HEK293 (cell line): Measurements from ENCODE around the gene VKORC1.

Experiments used
- CTCF ChIA-PET: fragments of 350-600 bp; formaldehyde crosslinking; extraction: SDS; loops from one replicate; lab custom pipeline; 2021; ENCODE audit warnings: antibody characterized with exemption; lab: Yijun Ruan, JAX
- POLR2A ChIA-PET: fragments of 300-600 bp; formaldehyde crosslinking; extraction: SDS; loops from one replicate; lab custom pipeline; 2020; ENCODE audit warnings: antibody characterized with exemption, inconsistent platforms; lab: Yijun Ruan, JAX
- H3K27ac ChIP-seq: fragments of 200-500 bp; sonication (Bioruptor generic); 2 replicates; pipeline ENCODE4 v1.5.1; 2014; ENCODE audit warnings: low read depth, low read length, control low read depth, inconsistent platforms; ENCODE audit errors: extremely low read depth
- H3K36me3 ChIP-seq, 2 experiments: fragments of 200-500 bp in 1 of 2; sonication (Bioruptor generic) in 1 of 2; 1 replicate in 1 of 2; 2 replicates in 1 of 2; pipeline ENCODE4 v1.5.1; 2014 to 2017; ENCODE audit warnings: inconsistent platforms in 2 of 2, low read length in 2 of 2; ENCODE audit not compliant: control insufficient read depth in 2 of 2, insufficient read depth in 1 of 2
- H3K4me1 ChIP-seq: fragments of 200-500 bp; sonication (Bioruptor generic); 2 replicates; pipeline ENCODE4 v1.5.1; 2014; ENCODE audit warnings: mild to moderate bottlenecking, low read length, inconsistent platforms; ENCODE audit not compliant: control insufficient read depth, insufficient read depth
- H3K4me3 ChIP-seq: 2 replicates; pipeline ENCODE4 v1.5.1; 2011; ENCODE audit warnings: low read depth, mild to moderate bottlenecking, control low read depth, low read length, moderate library complexity
- H3K9me3 ChIP-seq: fragments of 200-500 bp; sonication (Bioruptor generic); 2 replicates; pipeline ENCODE4 v1.5.1; 2014; ENCODE audit warnings: low read depth, low read length, inconsistent platforms; ENCODE audit not compliant: control insufficient read depth, insufficient read depth
- EGR2 ChIP-seq: fragments of 450-650 bp; formaldehyde crosslinking; IDR thresholded peaks from 2 replicates; pipeline ENCODE4 v1.5.1; 2016; ENCODE audit warnings: low read depth, missing biosample characterization, missing genetic modification characterization
- GLIS1 ChIP-seq: fragments of 450-650 bp; formaldehyde crosslinking; IDR thresholded peaks from 2 replicates; pipeline ENCODE4 v1.5.1; 2016; ENCODE audit warnings: missing biosample characterization, missing genetic modification characterization
- GLIS2 ChIP-seq: fragments of 450-650 bp; formaldehyde crosslinking; IDR thresholded peaks from 2 replicates; pipeline ENCODE4 v1.5.1; 2016; ENCODE audit warnings: missing biosample characterization, missing genetic modification characterization
- KLF10 ChIP-seq: fragments of 450-650 bp; IDR thresholded peaks from 2 replicates; pipeline ENCODE4 v1.5.1; 2018; ENCODE audit warnings: missing biosample characterization, mild to moderate bottlenecking, missing genetic modification characterization
- KLF8 ChIP-seq: fragments of 450-650 bp; formaldehyde crosslinking; IDR thresholded peaks from 2 replicates; pipeline ENCODE4 v1.5.1; 2016; ENCODE audit warnings: missing biosample characterization, missing genetic modification characterization
- MZF1 ChIP-seq: fragments of 450-650 bp; formaldehyde crosslinking; IDR thresholded peaks from 2 replicates; pipeline ENCODE4 v1.5.1; 2017; ENCODE audit warnings: missing biosample characterization, missing genetic modification characterization, borderline replicate concordance
- SP2 ChIP-seq: fragments of 450-650 bp; formaldehyde crosslinking; IDR thresholded peaks from 2 replicates; pipeline ENCODE4 v1.5.1; 2016; ENCODE audit warnings: missing biosample characterization, missing genetic modification characterization
- TRIM28 ChIP-seq: IDR thresholded peaks from 2 replicates; pipeline ENCODE4 v1.6.1; 2011; ENCODE audit warnings: low read length, control low read depth, borderline replicate concordance
- YY1 ChIP-seq: fragments of 450-650 bp; formaldehyde crosslinking; IDR thresholded peaks from 2 replicates; pipeline ENCODE4 v1.5.1; 2018; ENCODE audit warnings: missing biosample characterization, missing genetic modification characterization
- ZBTB17 ChIP-seq: fragments of 450-650 bp; formaldehyde crosslinking; IDR thresholded peaks from 2 replicates; pipeline ENCODE4 v1.5.1; 2016; ENCODE audit warnings: missing biosample characterization, missing genetic modification characterization
- ZBTB8A ChIP-seq: fragments of 450-650 bp; formaldehyde crosslinking; IDR thresholded peaks from 2 replicates; pipeline ENCODE4 v1.5.1; 2016; ENCODE audit warnings: missing biosample characterization, missing genetic modification characterization
- ZIC2 ChIP-seq: fragments of 450-650 bp; formaldehyde crosslinking; IDR thresholded peaks from 2 replicates; pipeline ENCODE4 v1.5.1; 2016; ENCODE audit warnings: missing biosample characterization, missing genetic modification characterization
- ZNF311 ChIP-seq: fragments of 450-650 bp; formaldehyde crosslinking; IDR thresholded peaks from 2 replicates; pipeline ENCODE4 v1.5.1; 2017; ENCODE audit warnings: missing biosample characterization, missing genetic modification characterization, borderline replicate concordance
- ZNF335 ChIP-seq: fragments of 450-650 bp; formaldehyde crosslinking; conservative IDR thresholded peaks from 2 replicates; pipeline ENCODE4 v1.5.1; 2016; ENCODE audit warnings: missing biosample characterization, missing genetic modification characterization
- ZNF341 ChIP-seq: fragments of 450-650 bp; formaldehyde crosslinking; IDR thresholded peaks from 2 replicates; pipeline ENCODE4; 2016; ENCODE audit warnings: low read depth, missing biosample characterization, missing genetic modification characterization
- ZNF596 ChIP-seq: fragments of 450-650 bp; IDR thresholded peaks from 2 replicates; pipeline ENCODE4 v1.5.0; 2018; ENCODE audit warnings: missing biosample characterization, mild to moderate bottlenecking, missing genetic modification characterization, moderate library complexity
- ZNF610 ChIP-seq: fragments of 450-650 bp; formaldehyde crosslinking; IDR thresholded peaks from 2 replicates; pipeline ENCODE4 v1.5.1; 2016; ENCODE audit warnings: missing biosample characterization, missing genetic modification characterization, borderline replicate concordance
- ZNF701 ChIP-seq: fragments of 450-650 bp; formaldehyde crosslinking; IDR thresholded peaks from 2 replicates; pipeline ENCODE4 v1.5.1; 2016; ENCODE audit warnings: missing biosample characterization, missing genetic modification characterization
- ZNF76 ChIP-seq: fragments of 450-650 bp; formaldehyde crosslinking; IDR thresholded peaks from 2 replicates; pipeline ENCODE4; 2016; ENCODE audit warnings: low read depth, missing biosample characterization, missing genetic modification characterization, borderline replicate concordance
- ZNF768 ChIP-seq: fragments of 450-650 bp; formaldehyde crosslinking; IDR thresholded peaks from 2 replicates; pipeline ENCODE4 v1.5.1; 2018; ENCODE audit warnings: missing biosample characterization, mild to moderate bottlenecking, missing genetic modification characterization
- ZNF792 ChIP-seq: fragments of 450-650 bp; formaldehyde crosslinking; IDR thresholded peaks from 2 replicates; pipeline ENCODE4 v1.5.1; 2016; ENCODE audit warnings: missing biosample characterization, missing genetic modification characterization
- ZSCAN30 ChIP-seq: fragments of 450-650 bp; IDR thresholded peaks from 2 replicates; pipeline ENCODE4 v1.5.1; 2018; ENCODE audit warnings: missing biosample characterization, mild to moderate bottlenecking, missing genetic modification characterization, moderate library complexity
- ZXDB ChIP-seq: fragments of 450-650 bp; formaldehyde crosslinking; IDR thresholded peaks from 2 replicates; pipeline ENCODE4 v1.5.1; 2016; ENCODE audit warnings: missing biosample characterization, missing genetic modification characterization
- TF ChIP-seq, protein P1 (sequence below): sonication (generic); formaldehyde crosslinking; IDR thresholded peaks from 2 replicates; pipeline ENCODE4 v1.8.1; 2022; ENCODE audit warnings: mild to moderate bottlenecking, moderate library complexity, missing genetic modification reagents
- TF ChIP-seq, protein P2 (sequence below): fragments of 450-650 bp; formaldehyde crosslinking; IDR thresholded peaks from 2 replicates; pipeline ENCODE4 v1.5.1; 2016; ENCODE audit warnings: missing biosample characterization, missing genetic modification characterization
- TF ChIP-seq, protein P3 (sequence below): fragments of 450-650 bp; formaldehyde crosslinking; optimal IDR thresholded peaks from 2 replicates; pipeline ENCODE3; 2016; ENCODE audit warnings: missing biosample characterization, mild to moderate bottlenecking, missing genetic modification characterization
- TF ChIP-seq, protein P4 (sequence below): fragments of 450-650 bp; formaldehyde crosslinking; conservative IDR thresholded peaks from 2 replicates; pipeline ENCODE4 v1.5.1; 2016; ENCODE audit warnings: low read depth, missing biosample characterization, missing genetic modification characterization

VKORC1 gene

DNA sequence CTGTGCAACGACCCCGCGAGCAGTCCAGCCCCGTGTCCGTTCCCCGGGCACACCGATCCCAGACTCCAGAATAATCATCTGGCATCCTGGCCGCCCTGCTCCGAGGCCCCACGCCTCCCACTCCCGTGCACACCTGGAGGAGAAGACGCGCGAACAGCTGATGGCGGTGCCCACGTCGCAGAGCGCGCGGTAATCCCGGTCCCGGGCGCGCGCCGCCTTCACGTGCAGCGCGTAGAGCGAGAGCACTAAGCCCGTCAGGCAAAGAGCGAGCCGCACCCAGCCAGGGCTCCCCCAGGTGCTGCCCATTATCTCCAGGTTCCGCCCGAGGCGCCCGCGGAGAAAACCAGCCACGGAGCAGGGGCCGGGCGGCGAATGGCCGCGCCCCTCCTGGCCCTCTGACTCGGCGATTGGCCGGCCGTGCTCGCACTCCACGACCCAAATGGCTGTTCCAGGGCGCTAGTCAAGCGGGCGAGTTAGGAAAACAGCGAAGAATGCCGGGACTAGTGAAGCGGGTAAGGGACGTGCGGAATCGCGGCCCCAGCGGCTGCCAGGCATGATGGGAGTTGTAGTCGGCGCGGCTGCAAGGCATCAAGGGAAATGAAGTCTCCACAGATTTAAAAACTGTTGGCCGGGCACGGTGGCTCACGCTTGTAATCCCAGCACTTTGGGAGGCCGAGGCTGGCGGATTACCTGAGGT is at the start of gene VKORC1:
TSS of gene VKORC1 (minus strand) at position 374 of the 697 bp plus-strand sequence. CDS start at position 306, 68 bp downstream.
- Histone ChIP-seq H3K36me3 (peaks cover 0 to 22% of the 10 kb centered on the region in 2 experiments; a peak in 2 of 3 replicates), H3K4me3 (peak within 1 kb of the TSS; percentile 79), H3K27ac (peak within 1 kb of the TSS; percentile 85), H3K4me1 (peaks cover 3% of the 10 kb centered on the region; the same call in 1 of the 2 replicates), H3K9me3 (no peaks in the 10 kb centered on the region)
- POLR2A ChIA-PET: interaction anchor here (0.7 to 4.0 kb wide), 5 partner anchors 10 to 85 kb away, joined by 3 to 26 read pairs (median 7); partner anchors contain the start of genes FUS, ZNF646 and ZNF668
- CTCF ChIA-PET: interaction anchor here (0.7 to 1.2 kb wide), 3 partner anchors 23 to 269 kb away, joined by 3 to 4 read pairs (median 3); no protein-coding TSS in a partner anchor
- TF ChIP-seq KLF8 (tag by site-specific recombination): peak; percentile 60; the same call in 1 of the 2 replicates
- peak; percentile 97 for TF ChIP-seq ZXDB (tag by site-specific recombination)
- peak; percentile 93 for TF ChIP-seq ZBTB17
- TF ChIP-seq ZNF341 (tag by site-specific recombination): peak; percentile 100
- no peak for TF ChIP-seq ZSCAN30 (tag by site-specific recombination)
- TF ChIP-seq GLIS1 (tag by site-specific recombination): peak; percentile 51; the same call in 1 of the 2 replicates
- peak; percentile 99 for TF ChIP-seq ZNF76 (tag by site-specific recombination)
- no peak for TF ChIP-seq ZNF311 (tag by site-specific recombination)
- peak; percentile 97 for TF ChIP-seq SP2 (tag by site-specific recombination)
- peak; percentile 88 for TF ChIP-seq ZNF596
- no peak for TF ChIP-seq ZNF768
- TF ChIP-seq, protein P1, sequence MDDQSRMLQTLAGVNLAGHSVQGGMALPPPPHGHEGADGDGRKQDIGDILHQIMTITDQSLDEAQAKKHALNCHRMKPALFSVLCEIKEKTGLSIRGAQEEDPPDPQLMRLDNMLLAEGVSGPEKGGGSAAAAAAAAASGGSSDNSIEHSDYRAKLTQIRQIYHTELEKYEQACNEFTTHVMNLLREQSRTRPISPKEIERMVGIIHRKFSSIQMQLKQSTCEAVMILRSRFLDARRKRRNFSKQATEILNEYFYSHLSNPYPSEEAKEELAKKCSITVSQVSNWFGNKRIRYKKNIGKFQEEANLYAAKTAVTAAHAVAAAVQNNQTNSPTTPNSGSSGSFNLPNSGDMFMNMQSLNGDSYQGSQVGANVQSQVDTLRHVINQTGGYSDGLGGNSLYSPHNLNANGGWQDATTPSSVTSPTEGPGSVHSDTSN (CRISPR knock-in tag): peak; percentile 43; the same call in 1 of the 2 replicates
- peak; percentile 72 for TF ChIP-seq ZIC2 (tag by site-specific recombination)
- no peak for TF ChIP-seq MZF1
- peak; percentile 72 for TF ChIP-seq KLF10 (tag by site-specific recombination)
- TF ChIP-seq YY1 (tag by site-specific recombination): 0 out of 2 replicates have a peak, but pooled peaks have one; percentile 26
- no peak for TF ChIP-seq ZNF792 (tag by site-specific recombination)
- 0 out of 2 replicates have a peak, but pooled peaks have one; percentile 30 for TF ChIP-seq GLIS2 (tag by site-specific recombination)
- 0 out of 2 replicates have a peak, but pooled peaks have one; percentile 10 for TF ChIP-seq ZNF610 (tag by site-specific recombination)
- peak; percentile 59 for TF ChIP-seq EGR2 (tag by site-specific recombination)
- peak; percentile 99 for TF ChIP-seq ZNF335
- TF ChIP-seq, protein P2, sequence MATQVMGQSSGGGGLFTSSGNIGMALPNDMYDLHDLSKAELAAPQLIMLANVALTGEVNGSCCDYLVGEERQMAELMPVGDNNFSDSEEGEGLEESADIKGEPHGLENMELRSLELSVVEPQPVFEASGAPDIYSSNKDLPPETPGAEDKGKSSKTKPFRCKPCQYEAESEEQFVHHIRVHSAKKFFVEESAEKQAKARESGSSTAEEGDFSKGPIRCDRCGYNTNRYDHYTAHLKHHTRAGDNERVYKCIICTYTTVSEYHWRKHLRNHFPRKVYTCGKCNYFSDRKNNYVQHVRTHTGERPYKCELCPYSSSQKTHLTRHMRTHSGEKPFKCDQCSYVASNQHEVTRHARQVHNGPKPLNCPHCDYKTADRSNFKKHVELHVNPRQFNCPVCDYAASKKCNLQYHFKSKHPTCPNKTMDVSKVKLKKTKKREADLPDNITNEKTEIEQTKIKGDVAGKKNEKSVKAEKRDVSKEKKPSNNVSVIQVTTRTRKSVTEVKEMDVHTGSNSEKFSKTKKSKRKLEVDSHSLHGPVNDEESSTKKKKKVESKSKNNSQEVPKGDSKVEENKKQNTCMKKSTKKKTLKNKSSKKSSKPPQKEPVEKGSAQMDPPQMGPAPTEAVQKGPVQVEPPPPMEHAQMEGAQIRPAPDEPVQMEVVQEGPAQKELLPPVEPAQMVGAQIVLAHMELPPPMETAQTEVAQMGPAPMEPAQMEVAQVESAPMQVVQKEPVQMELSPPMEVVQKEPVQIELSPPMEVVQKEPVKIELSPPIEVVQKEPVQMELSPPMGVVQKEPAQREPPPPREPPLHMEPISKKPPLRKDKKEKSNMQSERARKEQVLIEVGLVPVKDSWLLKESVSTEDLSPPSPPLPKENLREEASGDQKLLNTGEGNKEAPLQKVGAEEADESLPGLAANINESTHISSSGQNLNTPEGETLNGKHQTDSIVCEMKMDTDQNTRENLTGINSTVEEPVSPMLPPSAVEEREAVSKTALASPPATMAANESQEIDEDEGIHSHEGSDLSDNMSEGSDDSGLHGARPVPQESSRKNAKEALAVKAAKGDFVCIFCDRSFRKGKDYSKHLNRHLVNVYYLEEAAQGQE (tag by site-specific recombination): peak; percentile 34; the same call in 1 of the 2 replicates
- TF ChIP-seq, protein P3, sequence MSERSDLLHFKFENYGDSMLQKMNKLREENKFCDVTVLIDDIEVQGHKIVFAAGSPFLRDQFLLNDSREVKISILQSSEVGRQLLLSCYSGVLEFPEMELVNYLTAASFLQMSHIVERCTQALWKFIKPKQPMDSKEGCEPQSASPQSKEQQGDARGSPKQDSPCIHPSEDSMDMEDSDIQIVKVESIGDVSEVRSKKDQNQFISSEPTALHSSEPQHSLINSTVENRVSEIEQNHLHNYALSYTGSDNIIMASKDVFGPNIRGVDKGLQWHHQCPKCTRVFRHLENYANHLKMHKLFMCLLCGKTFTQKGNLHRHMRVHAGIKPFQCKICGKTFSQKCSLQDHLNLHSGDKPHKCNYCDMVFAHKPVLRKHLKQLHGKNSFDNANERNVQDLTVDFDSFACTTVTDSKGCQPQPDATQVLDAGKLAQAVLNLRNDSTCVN (tag by site-specific recombination): peak; percentile 99
- peak; percentile 99 for TF ChIP-seq ZBTB8A
- TF ChIP-seq, protein P4, sequence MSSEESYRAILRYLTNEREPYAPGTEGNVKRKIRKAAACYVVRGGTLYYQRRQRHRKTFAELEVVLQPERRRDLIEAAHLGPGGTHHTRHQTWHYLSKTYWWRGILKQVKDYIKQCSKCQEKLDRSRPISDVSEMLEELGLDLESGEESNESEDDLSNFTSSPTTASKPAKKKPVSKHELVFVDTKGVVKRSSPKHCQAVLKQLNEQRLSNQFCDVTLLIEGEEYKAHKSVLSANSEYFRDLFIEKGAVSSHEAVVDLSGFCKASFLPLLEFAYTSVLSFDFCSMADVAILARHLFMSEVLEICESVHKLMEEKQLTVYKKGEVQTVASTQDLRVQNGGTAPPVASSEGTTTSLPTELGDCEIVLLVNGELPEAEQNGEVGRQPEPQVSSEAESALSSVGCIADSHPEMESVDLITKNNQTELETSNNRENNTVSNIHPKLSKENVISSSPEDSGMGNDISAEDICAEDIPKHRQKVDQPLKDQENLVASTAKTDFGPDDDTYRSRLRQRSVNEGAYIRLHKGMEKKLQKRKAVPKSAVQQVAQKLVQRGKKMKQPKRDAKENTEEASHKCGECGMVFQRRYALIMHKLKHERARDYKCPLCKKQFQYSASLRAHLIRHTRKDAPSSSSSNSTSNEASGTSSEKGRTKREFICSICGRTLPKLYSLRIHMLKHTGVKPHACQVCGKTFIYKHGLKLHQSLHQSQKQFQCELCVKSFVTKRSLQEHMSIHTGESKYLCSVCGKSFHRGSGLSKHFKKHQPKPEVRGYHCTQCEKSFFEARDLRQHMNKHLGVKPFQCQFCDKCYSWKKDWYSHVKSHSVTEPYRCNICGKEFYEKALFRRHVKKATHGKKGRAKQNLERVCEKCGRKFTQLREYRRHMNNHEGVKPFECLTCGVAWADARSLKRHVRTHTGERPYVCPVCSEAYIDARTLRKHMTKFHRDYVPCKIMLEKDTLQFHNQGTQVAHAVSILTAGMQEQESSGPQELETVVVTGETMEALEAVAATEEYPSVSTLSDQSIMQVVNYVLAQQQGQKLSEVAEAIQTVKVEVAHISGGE: peak; percentile 46
- peak; percentile 49; the same call in 1 of the 2 replicates for TF ChIP-seq TRIM28
- TF ChIP-seq ZNF701 (tag by site-specific recombination): no peak
